ENCODE results near the gene BBS10.
"Not testable (repeated sequence)": the region's sequence is repeated elsewhere in the genome, so short reads cannot be mapped to it uniquely, and the experiment has no call there.

Gene BBS10

DNA sequence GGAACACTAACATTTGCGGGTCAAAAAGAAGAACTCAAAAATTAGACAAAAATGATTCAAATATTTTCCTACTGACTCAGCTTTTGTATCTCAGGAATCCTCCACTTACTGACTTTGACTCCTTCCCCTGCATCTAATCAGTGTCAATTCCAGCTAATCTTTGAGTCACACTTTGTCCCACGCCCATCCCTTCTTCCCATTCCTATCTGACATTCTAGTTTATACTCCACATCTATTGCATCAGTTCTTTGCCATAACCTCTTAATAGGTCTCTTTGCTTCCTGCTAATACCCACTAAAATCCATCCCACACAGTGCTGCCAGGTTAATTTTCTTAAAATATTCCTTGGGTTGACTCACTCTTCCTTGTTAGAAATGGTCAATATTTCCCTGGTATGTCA, 19.1 kb downstream of the BBS10 start:
- DNase-seq, result no peak

DNA sequence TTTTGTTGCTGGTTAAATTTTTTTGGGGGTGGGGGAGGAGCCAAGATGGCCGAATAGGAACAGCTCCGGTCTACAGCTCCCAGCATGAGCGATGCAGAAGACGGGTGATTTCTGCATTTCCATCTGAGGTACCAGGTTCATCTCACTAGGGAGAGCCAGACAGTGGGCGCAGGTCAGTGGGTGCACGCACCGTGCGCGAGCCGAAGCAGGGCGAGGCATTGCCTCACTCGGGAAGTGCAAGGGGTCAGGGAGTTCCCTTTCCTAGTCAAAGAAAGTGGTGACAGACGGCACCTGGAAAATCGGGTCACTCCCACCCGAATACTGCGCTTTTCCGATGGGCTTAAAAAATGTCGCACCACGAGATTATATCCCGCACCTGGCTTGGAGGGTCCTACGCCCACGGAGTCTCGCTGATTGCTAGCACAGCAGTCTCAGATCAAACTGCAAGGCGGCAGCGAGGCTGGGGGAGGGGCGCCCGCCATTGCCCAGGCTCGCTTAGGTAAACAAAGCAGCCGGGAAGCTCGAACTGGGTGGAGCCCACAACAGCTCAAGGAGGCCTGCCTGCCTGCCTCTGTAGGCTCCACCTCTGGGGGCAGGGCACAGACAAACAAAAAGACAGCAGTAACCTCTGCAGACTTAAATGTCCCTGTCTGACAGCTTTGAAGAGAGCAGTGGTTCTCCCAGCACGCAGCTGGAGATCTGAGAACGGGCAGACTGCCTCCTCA, 28.5 kb downstream of the BBS10 start:
- not testable (repeated sequence) for DNase-seq

DNA sequence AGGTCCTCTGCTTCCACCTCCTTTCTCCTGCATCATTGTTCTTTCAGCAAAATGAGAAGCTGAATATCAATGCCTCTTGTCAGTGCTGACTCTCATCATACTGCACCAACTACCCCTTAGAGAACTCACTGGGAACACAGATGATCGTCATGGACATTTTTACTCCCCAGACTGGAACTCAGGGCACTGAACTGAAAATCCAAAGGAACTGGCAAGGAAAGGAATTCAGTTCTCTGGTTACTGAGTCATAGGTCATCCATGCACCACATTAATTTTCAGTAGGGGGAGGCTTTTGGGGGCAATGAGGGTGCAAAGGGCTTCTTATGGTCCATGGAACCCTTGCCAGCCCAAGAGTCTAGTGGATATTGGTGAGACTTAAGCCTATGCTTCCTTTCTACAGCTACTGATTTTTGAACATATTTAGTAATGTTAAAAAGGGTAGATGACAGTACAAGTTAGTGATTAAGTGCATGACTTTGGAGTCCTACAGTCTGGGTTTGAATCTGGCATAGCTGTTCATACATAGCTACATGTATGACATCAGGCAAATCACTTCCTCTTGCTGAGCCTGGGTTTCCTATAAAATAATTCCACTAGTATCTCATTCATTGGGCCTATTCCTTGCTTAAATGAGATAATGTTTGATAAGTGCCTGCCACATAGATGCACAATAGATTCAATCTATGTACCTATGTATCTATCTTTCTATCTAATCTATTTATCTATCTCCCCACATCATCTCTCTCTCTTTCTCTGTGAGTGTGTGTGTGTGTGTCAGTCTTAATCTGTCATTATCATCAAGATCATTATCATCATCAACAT, 29.2 kb downstream of the BBS10 start:
- DNase-seq, result no peak

DNA sequence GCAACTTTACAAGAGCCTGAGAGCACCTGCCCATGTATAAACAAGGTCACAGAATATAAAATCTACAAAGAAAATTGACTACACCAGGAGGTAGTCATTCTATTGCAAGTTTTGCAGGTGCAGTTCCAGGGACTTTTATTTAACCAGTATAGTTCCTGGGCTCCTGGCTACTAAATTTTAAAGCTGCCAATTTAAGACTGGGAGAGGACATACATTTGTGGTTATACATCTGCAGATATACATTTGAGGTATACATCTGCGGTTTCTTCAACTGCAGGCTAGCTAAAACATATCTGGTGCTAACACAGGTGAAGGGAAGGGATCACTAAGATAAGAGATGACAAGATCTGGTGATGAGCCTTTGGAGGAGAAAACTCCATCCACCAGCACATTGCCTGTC, 30.2 kb downstream of the BBS10 start:
- DNase-seq, result no peak

DNA sequence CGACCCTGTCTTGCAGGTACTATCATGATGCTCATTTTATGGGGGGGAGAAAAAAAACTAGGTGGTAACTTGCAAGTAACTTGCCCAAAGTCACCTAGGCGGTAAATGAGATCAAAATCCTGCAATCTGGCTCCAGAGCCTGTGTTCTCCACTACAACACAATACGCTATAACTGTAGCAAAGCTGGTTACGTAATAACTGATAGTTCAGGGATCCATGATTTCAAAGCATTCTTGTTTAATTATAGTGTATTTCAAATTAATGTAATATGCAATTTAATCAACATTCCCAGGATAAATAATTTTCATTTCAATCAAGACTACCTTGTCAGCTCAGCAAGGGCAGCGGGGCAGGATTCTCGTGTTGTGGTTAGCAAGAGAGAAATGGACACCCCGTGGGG, 31.7 kb downstream of the BBS10 start:
- DNase-seq, result no peak

DNA sequence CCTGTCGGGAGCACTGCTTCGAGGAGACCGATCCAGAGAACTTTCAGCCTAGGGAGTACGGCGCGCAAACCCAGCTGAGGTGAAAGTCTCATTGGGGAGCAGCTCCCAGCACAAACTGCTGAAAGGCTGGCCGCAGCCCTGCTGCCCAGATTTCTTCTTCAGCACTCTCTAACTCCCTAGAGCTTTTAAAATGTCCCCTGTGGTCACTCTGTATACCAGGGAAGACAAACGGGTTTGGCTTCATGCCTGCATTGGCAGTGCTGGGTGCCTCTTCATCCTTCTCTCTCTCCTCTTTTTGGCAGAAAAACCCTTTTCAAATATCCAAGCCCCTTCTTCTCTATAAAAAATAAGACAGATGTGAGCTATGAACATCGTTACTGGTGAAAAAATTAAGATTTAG, 34.9 kb downstream of the BBS10 start:
- no peak for DNase-seq

DNA sequence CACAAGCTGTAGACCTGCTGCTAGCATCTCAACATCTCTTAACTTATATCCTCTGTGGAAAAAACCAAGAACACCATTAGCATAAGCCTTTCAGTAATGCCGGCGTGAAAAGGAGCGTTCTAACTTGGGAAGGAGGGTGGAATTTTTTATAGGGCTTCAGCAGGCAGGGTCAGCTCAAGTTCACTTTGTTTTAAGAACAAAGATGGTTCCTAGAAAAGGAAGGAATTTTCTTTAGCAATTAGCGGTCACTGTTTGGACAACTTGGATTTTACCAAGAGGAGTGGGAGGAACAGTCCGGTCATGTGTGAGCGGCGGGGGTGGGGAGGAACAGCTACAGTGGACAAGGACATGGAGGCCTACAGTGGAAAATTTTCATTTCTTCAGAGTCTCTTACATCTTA, 35.9 kb downstream of the BBS10 start:
- DNase-seq, result no peak

DNA sequence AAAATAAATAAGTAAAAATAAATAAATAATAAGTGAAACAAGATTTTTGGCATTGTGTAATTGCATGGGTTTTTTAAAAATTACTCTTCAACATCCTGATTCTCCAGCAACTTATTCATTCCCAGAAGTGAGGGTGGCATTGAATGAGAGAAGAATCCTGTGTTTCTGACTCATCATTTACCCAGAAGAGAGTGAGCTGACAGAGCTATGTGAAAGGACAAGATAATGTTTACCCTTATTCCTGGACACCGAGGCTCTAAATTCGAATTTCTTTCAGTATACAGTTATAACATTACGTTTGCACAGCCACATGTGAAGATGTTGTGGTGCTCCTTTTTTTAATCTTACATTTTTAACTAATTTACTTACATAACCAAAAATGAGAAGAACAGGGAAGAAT, 36.4 kb downstream of the BBS10 start:
- DNase-seq, result no peak

DNA sequence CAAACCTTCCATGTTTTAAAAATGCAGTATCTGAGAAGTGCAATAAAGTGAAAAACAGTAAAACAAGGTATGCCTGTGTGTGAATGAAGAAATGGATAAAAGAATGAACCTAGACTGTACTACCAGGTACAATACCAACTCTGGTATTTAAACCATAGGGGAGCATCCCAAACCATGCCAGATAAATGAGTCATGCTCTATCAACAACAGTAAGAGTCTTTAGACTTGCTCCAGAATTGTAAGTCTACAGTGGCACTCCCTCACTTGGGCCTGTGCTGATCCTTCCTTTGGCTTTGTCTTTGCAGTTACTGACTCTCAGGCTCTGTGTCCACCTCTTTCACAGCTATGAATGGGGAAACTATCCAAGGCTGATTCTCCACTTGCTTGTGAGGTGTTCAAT, 38.1 kb downstream of the BBS10 start:
- DNase-seq, result no peak

DNA sequence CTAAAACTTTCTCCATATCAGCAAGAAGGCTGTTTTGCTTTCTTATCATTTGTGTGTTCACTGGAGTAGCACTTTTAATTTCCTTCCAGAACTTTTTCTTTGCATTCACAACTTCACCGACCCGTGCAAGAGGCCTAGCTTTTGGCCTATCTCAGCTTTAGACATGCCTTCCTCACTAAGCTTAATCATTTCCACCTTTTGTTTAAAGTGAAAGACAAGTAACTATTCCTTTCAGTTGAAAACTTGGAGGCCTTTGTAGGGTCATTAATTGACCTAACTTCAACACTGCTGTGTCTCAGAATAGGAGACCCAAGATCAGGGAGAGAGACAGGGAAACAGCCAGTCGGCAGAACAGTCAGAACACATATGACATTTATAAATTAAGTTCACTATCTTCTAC, 39.3 kb downstream of the BBS10 start:
- no peak for DNase-seq

DNA sequence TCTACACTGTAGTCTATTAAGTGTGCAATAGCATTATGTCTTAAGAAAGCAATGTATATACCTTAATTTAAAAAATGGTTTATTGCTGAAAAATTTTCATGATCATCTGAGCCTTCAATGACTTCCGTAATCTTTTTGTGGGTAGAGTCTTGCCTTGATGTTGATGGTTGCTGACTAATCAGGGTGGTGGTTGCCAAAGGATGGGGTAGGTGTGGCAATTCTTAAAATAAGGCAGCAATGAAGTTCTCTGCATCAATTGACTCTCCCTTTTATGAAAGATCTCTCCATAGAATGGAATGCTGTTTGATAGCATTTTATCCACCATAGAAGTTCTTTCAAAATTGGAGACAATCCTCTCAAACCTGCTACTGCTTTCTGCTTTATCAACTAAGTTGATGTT, 41.1 kb downstream of the BBS10 start:
- DNase-seq, result no peak

DNA sequence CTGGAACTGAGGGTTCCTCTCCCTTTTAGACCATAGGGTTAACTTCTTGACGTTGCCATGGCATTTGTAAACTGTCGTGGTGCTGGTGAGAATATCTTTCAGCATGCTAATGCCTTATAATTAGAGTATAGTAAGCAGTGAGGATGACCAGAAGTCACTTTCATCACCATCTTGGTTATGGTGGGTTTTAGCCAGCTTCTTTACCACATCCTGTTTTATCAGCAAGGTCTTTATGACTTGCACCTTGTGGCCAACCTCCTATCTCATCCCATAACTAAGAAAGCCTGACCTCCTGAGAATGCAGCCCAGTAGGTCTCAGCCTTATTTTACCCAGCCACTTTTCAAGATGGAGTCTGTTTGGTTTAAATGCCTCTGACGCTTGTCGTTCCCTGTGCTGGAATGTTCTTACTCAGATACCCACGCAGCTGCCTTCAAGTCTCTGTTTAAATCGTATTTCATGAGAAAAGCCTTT, 44.2 kb downstream of the BBS10 start:
- DNase-seq, result no peak

DNA sequence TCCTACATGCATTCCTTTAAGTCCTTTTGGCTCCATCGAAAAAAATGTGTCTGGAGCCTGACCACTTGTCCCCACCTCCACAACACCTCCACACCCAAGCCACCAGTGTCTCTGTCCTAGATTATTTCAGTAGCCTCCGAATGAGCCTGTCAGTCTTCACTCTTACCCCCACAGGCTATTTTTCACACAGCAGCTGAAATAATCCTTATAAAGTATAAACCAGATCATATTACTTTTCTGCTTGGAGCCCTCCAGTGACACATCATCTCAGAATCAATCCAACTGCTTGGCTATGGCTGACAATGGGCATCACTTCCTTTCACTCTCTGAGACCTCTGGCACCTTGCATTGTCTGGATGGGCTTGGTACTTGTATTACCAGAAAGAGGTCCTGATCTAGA, 44.9 kb downstream of the BBS10 start:
- DNase-seq, result no peak

DNA sequence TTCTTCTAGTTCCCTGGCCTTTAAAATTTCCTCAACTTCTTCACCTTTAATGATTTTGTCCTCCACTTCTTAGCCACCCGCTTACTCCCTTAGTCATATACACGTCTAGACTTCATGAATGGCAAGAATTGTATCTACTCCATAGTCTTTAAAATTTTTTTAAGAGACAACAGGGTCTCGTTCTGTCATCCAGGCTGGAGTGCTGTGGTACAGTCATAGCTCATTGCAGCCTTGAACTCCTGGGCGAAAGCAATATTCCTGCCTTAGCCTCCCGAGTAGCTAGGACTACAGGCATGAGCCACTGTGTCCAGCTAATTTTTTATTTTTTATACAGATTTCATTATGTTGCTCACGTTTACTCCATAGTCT, 47.9 kb downstream of the BBS10 start:
- DNase-seq, result no peak

DNA sequence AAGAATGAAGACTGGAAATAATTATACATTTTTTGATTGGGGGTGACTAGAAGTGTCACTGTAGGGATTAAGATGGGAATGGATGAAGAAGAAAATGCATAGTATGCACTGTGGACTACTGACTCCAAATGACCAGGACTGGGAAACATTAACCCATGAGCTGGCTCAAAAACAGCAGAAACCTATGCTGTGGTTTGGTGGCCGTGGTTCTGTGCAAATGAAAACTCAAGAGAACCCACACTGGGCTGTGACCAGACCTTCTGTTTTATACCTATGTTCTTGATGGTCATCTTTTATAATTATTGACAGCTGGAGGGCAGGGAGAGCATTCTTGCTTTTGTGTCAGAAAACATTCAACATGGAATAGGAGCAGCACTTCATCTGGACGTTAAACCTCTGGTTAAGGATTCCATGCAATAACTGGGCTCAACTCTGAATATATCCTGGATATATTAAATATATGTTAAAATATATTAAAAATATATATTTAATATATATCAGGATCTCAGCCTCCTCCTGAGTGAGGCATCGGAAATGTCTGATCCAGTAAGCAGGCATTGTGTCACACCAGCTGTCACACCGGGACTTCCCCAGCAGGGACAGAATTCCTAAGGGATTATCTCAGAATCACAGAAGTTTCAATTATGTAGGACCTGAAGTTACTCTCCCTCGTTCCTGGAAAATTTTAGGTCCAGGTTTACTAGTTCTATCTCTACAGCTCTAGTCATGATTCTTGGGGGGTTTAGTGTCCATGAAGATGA, 48.5 kb downstream of the BBS10 start:
- no peak for DNase-seq

Measured in Kasumi-1 (cell line).